GM19397 (cell line): ENCODE data around the gene ANKRD33.
"Not testable (repeated sequence)": the region's sequence is repeated elsewhere in the genome, so short reads cannot be mapped to it uniquely, and the experiment has no call there.

Source experiments
- ATAC-seq: cut with Tn5 transposase; IDR thresholded peaks from one replicate; pipeline ENCODE4 v1.9.1; 2021; ENCODE audit warnings: mild to moderate bottlenecking, moderate library complexity; ENCODE audit not compliant: unreplicated experiment

ANKRD33 gene

DNA sequence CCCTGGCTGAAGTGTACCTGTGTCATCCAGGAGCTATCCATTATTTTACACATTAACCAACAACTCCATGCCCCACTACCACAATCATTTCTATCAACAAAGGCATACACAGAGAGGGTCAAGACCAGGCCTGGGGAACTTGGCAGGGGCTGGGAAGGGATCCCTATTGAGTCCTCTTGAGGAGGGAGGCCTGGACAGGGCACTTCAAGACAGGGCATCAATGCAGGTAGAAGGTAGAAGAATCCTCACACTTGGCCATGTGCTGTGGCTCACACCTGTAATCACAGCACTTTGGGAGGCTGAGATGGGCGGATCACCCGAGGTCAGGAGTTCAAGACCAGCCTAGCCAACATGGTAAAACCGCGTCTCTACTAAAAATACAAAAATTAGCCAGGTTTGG is 13.4 kb upstream of the ANKRD33 start:
- ATAC-seq, result no peak

- no peak for ATAC-seq
These were observed 8.8 kb upstream of the ANKRD33 start for GRCh38 chr12:51879102-51879501.

- ATAC-seq, result no peak
These were observed 4.6 kb upstream of the ANKRD33 start for GRCh38 chr12:51883295-51883694.

GRCh38 chr12:51883998-51884675 is 3.8 kb upstream of the ANKRD33 start:
- ATAC-seq, result no peak

DNA sequence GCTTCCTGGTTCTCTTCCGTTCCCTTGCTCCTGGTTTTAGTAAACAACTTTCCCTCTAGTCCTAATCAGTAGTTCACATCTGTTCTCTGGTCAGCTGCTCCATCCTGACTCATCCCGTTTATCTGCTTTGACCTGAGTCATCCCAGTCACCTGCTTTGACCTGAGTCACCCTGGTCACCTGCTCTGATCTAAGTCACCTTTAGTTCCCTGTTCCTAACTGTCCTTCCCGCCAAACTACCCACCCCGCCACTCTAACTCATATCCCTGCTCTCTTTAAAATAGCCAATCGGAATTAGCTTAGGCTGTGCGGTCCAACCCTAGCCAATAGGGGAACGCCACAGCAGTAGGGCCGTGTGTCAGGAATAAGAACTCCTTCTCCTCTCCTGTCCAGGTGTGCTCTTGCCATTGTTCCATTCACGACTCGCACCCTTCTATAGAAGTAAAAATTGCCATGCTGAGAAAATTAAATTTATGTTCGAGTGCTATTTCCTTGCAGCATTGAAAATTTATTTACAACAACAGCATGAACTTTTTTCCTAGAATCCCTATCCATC is 3.1 kb upstream of the ANKRD33 start:
- no peak for ATAC-seq

DNA sequence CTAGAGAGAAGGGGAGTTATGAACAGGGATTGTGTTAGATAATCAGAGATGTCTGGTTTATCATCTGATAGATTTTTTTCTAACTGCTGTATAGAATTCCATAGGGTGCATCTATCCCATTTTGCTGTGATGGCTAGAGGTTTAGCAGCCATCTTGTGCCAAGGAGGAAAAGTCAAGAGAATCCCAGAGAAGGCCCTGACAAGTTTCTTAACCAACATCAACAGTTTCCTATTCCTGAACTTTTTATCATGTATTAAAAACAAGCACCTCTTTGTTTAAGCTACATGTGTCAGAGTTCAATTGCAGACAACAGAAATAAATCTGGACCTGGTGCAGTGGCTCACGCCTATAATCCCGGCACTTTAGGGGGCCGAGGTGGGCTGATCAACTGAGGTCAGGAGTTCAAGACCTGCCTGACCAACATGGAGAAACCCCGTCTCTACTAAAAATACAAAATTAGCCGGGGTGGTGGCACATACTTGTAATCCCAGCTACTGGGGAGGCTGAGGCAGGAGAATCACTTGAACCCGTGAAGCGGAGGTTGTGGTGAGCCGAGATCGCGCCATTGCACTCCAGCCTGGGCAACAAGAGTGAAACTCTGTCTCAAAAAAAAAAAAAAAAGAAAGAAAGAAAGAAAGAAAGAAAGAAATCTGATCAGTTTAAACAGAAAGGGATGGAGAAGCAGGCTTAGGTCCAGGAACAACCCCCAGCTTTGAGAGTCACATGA is 2.4 kb upstream of the ANKRD33 start:
- not testable (repeated sequence) for ATAC-seq

DNA sequence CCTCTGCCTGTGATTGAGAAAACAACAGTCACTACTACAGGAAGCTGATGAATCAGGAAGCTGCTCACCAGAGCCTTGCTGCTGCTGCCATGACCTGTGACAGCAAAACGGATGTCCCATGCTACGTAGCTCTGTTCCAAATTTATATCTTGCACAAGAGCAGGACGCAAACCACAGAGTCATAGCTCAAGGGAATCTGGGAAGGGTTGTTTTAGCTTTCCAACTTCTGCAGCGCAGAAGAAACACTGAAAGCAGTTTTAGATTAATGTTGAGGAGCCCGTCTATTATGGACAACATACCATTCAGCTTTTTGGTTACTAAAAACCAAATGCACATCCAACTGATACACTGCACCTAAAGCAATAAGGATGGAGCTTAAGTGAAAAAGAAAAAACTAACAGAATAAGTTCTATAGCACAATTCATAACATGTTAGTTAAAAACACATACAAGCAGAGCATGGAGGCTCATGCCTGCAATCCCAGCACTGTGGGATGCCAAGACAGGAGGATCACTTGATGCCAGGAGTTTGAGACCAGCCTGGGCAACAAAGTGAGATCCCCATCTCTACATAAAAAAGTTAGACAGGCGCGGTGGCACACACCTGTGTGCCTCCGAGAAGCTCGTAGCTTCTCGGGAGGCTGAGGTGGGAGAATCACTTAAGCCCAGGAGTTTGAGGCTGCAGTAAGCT is 1.7 kb upstream of the ANKRD33 start:
- no peak for ATAC-seq

- ATAC-seq, result no peak
These were observed 663 bp downstream of the ANKRD33 start for GRCh38 chr12:51888316-51889215.

GRCh38 chr12:51889216-51890132 is 1.6 kb downstream of the ANKRD33 start:
- ATAC-seq, result no peak

- ATAC-seq, result no peak
These were observed 2.2 kb downstream of the ANKRD33 start for GRCh38 chr12:51890133-51890464.

GRCh38 chr12:51890511-51891171 is 2.7 kb downstream of the ANKRD33 start:
- ATAC-seq, result no peak

DNA sequence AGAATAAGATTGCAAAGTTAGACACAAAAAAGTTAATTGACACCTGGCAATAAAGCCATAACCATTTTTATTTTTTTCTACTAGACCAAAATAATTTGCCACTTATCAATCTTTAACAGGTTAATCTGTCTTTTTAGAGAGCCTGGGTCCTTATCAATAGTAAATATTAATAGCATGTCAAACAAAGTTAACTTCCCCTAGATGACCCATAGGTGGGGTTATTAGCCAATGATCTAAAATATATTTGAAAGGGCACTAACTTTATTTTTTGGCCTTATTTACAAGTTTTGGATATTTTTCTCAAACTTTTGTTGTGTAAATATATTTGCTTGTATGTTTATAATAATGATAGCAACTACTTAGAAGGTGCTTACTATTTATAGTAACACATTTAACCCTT is 3.9 kb downstream of the ANKRD33 start:
- ATAC-seq, result no peak

GRCh38 chr12:51893786-51894185 is 5.9 kb downstream of the ANKRD33 start:
- no peak for ATAC-seq

DNA sequence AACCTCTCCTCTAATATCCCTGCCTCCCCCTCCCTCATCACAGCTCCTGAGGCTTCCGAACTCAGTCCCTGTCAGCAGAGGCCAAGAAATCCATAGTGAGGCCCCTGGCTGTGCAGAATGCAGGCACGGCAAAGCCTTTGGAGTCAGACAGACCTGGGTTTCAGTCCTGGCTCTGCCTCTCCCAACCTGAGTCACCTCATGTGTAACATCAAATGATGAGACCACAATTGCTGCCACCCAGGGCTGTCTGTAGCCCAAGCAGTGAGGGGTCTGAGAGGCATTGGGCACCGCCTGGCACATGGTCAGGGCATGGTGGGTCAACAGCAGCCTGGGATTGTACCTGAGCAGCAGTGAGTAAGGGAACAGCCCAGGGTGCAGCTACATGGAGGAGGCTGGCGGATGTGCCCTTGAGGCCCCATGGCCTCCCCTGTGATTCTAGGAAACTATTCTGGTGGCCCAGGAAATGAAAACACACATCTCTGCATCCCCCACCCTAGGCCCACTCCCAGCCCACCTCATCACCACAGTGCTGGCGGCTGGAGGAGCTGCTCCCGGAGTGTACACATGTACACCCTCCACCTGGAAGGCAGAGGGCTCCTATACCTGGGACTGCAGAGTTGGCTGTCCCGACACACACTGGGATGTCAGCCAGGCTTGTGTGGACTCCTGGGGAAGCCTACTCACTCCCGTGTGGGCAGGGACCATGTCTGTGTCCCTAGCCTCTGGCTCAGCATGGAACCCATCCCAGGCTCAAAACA is 7.7 kb downstream of the ANKRD33 start:
- ATAC-seq, result no peak

DNA sequence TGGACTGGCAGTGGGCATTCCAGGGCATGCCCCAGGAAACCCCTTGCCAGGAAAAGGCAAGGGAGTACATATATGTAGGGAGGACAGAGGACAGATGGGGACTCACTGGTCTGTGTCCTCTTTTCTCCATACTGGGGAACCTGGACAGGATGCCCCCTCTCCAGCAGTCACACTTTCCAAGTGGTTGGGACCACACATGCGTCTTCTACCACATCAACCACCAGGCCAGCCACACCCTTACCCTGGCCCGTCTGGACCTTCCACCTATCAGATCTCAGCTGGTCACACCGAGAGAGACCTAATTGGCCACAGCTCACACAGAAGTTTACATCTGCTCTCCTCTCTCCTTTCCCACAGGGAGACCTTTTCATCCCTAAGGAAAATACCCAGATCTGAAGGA is 8.3 kb downstream of the ANKRD33 start:
- no peak for ATAC-seq

GRCh38 chr12:51897181-51897580 is 9.3 kb downstream of the ANKRD33 start:
- no peak for ATAC-seq

DNA sequence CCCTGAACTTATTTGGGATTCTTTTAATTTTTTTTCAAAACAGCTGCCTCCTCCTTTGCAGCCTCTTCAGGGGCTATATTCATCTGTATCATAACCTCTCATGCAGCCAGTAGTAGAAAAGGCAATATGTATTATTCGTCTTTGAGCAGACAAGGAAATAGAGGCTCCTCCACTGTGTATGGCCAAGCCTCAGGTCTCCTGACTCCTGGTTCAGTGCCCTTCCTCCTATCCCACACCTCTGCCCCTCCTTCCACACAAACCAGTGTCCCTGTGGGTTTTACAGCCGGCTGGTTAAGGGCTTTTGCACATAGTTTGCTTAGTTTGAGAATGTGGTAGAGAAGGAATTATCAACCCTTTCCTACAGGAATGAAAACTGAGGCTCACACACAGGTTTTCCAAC is 10.6 kb downstream of the ANKRD33 start:
- no peak for ATAC-seq

DNA sequence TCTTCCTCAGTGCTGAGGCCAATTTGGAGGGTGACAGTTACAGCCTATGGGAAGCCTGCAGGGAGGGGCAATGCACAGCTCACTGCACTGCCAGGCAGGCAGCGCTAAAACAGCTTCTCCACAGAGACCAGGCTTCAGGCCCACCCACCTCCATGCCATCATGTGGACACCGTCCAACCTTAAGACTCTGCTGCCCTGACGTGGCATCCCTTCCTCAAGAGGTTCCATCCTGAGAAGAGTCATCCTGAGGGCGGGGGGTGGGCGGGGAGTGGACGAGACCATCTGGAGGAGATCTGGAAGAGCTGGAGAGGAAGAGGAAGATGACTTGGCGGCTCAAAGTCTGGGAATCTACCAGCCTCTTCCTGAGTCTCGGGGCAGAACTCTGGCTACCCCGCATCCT is 11.0 kb downstream of the ANKRD33 start:
- no peak for ATAC-seq
